ENCODE measurements around the gene APOBEC3A. TPM values are rescaled to one million over a fixed set of nuclear protein-coding genes. Genes with fewer than 3 reads are reported as not detected.

APOBEC3A gene
- total RNA-seq, 4 donors from 2014 or later = 0.75 to 0.76 TPM; not detected in 2

DNA sequence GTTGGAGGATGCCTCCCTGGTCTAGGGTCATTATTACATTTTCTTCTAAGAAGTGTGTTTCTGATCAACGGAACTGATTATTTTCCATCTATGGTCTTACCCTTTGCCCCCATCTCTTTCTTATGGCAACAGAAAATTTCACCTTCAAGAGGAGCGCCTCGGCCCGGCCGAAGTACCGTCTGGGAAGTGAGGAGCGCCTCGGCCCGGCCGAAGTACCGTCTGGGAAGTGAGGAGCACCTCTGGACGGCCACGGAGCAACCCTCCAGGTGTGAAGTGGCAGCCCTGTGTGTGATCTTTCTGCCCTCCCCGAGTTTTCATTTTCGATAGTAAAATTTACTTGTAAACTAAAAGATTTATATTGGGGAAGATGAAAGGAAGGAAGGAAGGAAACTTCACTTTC lies 53.5 kb downstream of the APOBEC3A start:
- Histone ChIP-seq H3K27me3 (no peaks in the 10 kb centered on the region), H3K36me3 (no peaks in the 10 kb centered on the region), H3K4me1 (no peaks in the 10 kb centered on the region), H3K4me3 (no peak overlapping the region), H3K9me3 (no peaks in the 10 kb centered on the region), H3K27ac (no peak overlapping the region)
- no peak for DNase-seq
- in situ Hi-C loops (cut with MboI; ENCODE audit: low sequenced_read_pairs in 4 of 4) (loop anchor here in 1 of 4 donors (5.0 kb wide), 1 partner anchor 111 kb away; no protein-coding TSS in a partner anchor), intact Hi-C loops (cut with DNase I; ENCODE audit: low total_unique reads) (no loop called here)
- no peak for ATAC-seq
- TF ChIP-seq POLR2A (IDR thresholded peaks at IDR 0.05) (no peak), CTCF (IDR thresholded peaks at IDR 0.05 in 4 of 5, conservative IDR thresholded peaks at IDR 0.05 in 1 of 5) (no peak)

Other genes with a start within 250 kb of the APOBEC3A start
- gene SUN2, start 201.6 kb upstream of the APOBEC3A start, total RNA-seq = 100 to 1,000 TPM; 177 to 423 (median 312) TPM
- gene DNAL4, start 163.5 kb upstream of the APOBEC3A start, total RNA-seq = 1 to 10 TPM; 5.7 to 7.2 (median 6.7) TPM
- gene NPTXR, start 113.6 kb upstream of the APOBEC3A start, total RNA-seq = 1 to 10 TPM in 1 of 4 donors, under 1 TPM in 3; 0.25 to 5.0 (median 0.73) TPM
- gene CBX6, start 85.4 kb upstream of the APOBEC3A start, total RNA-seq = 10 to 100 TPM in 3 of 4 donors, 1 to 10 TPM in 1; 8.4 to 21.5 (median 17.7) TPM
- under 1 TPM in 1 of 4 donors, not detected in 3; 0.62 TPM for gene APOBEC3B, start 24.7 kb downstream of the APOBEC3A start, total RNA-seq
- gene APOBEC3C, start 56.6 kb downstream of the APOBEC3A start, total RNA-seq = 1 to 10 TPM in 2 of 4 donors, under 1 TPM in 2; 0.58 to 1.5 (median 1.0) TPM
- gene APOBEC3D, start 63.5 kb downstream of the APOBEC3A start, total RNA-seq = under 1 TPM in 2 of 4 donors, not detected in 2; 0.19 to 0.72 TPM
- under 1 TPM in 1 of 4 donors, not detected in 3; 0.98 TPM for gene APOBEC3F, start 83.3 kb downstream of the APOBEC3A start, total RNA-seq
- 1 to 10 TPM in 3 of 4 donors, under 1 TPM in 1; 0.86 to 3.7 (median 2.5) TPM for gene APOBEC3G, start 119.7 kb downstream of the APOBEC3A start, total RNA-seq
- not detected for gene APOBEC3H, start 139.6 kb downstream of the APOBEC3A start, total RNA-seq
- gene CBX7, start 195.1 kb downstream of the APOBEC3A start, total RNA-seq = 10 to 100 TPM; 52.4 to 78.1 (median 62.3) TPM